GM12865 (cell line): ENCODE measurements around the gene ASZ1.

ENCODE experiments used
- DNase-seq: peaks from one replicate; pipeline ENCODE4 v3.0.0; 2010; ENCODE audit warnings: low read depth
- H3K4me3 ChIP-seq: 2 replicates; pipeline ENCODE4 v1.5.1; 2011; ENCODE audit warnings: mild to moderate bottlenecking, low read depth, low read length, control low read depth
- TF ChIP-seq, protein P1 (sequence below): IDR thresholded peaks from 2 replicates; pipeline ENCODE4 v1.5.1; 2011; ENCODE audit warnings: low read length, control low read depth, low read depth, inconsistent platforms; ENCODE audit not compliant: insufficient read depth; ENCODE audit errors: missing control alignments

The ASZ1 gene

DNA sequence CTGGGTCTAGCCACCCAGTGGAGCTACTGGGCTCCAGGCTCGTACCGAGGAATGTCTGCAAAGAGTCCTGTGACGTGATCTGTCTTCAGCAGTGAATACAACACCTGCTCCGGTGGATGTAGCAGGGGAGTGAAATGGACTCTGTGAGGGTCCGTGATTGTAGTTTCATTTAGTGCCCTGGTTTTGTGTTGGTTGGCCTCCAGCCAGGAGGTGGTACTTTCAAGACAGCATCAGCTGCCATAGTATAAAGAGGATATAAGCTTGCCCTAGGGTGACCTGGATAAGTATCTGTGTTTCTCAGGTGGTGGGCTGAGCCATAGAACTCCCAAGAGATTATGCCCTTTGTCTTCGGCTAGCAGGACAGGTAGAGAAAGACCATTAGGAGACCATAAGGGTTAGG, 79.8 kb downstream of the ASZ1 start:
- TF ChIP-seq, protein P1, sequence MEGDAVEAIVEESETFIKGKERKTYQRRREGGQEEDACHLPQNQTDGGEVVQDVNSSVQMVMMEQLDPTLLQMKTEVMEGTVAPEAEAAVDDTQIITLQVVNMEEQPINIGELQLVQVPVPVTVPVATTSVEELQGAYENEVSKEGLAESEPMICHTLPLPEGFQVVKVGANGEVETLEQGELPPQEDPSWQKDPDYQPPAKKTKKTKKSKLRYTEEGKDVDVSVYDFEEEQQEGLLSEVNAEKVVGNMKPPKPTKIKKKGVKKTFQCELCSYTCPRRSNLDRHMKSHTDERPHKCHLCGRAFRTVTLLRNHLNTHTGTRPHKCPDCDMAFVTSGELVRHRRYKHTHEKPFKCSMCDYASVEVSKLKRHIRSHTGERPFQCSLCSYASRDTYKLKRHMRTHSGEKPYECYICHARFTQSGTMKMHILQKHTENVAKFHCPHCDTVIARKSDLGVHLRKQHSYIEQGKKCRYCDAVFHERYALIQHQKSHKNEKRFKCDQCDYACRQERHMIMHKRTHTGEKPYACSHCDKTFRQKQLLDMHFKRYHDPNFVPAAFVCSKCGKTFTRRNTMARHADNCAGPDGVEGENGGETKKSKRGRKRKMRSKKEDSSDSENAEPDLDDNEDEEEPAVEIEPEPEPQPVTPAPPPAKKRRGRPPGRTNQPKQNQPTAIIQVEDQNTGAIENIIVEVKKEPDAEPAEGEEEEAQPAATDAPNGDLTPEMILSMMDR, result no peak

GRCh38 chr7:117346161-117346560, 81.1 kb downstream of the ASZ1 start:
- no peak overlapping the region for H3K4me3 ChIP-seq
- DNase-seq, result no peak
- TF ChIP-seq, protein P1, result no peak

More for the DNA sequence above, 79.8 kb downstream of the ASZ1 start:
- no peak overlapping the region for H3K4me3 ChIP-seq
- DNase-seq, result no peak

DNA sequence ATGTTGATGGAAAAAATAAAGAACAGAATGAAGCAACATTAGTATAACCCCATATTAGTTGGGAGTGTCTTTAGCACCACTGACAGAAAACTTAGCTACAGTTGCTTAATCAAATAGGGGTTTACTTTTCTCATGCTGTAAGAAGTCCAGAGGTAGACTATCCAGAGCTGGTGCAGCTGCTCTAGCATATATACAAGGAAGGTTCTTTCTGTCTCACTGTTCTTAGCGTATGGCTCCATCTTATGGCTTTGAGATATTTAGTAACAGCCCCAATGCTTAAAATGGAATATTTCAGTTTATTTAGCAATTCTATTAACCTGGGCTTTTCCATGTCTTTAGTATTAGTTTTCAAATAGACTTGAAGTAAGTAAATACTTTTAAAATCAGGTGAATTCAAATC, 89.3 kb downstream of the ASZ1 start:
- DNase-seq, result no peak
- H3K4me3 ChIP-seq, result no peak overlapping the region
- TF ChIP-seq, protein P1, result no peak

GRCh38 chr7:117333168-117333567, 94.1 kb downstream of the ASZ1 start:
- no peak for DNase-seq
- TF ChIP-seq, protein P1, result no peak
- H3K4me3 ChIP-seq, result no peak overlapping the region

DNA sequence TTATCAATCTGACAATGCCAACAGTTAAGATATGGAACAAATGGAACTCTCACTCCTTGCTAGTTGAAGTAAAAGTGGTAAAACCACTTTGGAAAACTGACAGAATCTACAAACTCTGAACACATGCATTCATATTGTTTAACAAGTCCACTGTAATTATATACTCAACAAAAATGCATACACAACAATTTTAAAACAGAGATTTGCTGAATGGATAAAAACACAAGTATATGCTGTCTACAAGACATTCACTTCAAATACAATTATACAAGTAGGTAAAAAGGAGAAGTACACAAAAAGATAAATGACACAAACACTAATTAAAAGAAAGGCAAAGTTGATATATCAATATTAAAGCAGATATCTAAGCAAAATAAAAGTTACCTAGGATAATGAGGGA, 95.3 kb downstream of the ASZ1 start:
- TF ChIP-seq, protein P1, result no peak
- no peak for DNase-seq
- H3K4me3 ChIP-seq, result no peak overlapping the region

GRCh38 chr7:117325836-117326235, 101.5 kb downstream of the ASZ1 start:
- TF ChIP-seq, protein P1, result no peak
- no peak overlapping the region for H3K4me3 ChIP-seq
- DNase-seq, result no peak

GRCh38 chr7:117324960-117325359, 102.3 kb downstream of the ASZ1 start:
- H3K4me3 ChIP-seq, result no peak overlapping the region
- TF ChIP-seq, protein P1, result no peak
- no peak for DNase-seq
